ENCODE measurements around the gene THADA. TPM values are rescaled to one million over a fixed set of nuclear protein-coding genes. Genes with fewer than 3 reads are reported as not detected.

The THADA gene
- polyA plus RNA-seq, 4 donors: 32.5 to 38.4 (median 33.5) TPM

- no peak for DNase-seq (ENCODE audit: low read depth in 4 of 4, low spot score in 2 of 4)
These were observed 227.1 kb downstream of the THADA start for GRCh38 chr2:43368483-43369385.

- DNase-seq (ENCODE audit: low read depth in 4 of 4, low spot score in 2 of 4): no peak
These were observed 228.6 kb downstream of the THADA start for GRCh38 chr2:43367012-43367782.

- DNase-seq (ENCODE audit: low read depth in 4 of 4, low spot score in 2 of 4): no peak
These were observed 232.7 kb downstream of the THADA start for GRCh38 chr2:43363120-43363519.

GRCh38 chr2:43361286-43361685, 234.6 kb downstream of the THADA start:
- no peak for DNase-seq (ENCODE audit: low read depth in 4 of 4, low spot score in 2 of 4)

GRCh38 chr2:43360137-43360536, 235.7 kb downstream of the THADA start:
- DNase-seq (ENCODE audit: low read depth in 4 of 4, low spot score in 2 of 4): no peak

GRCh38 chr2:43358410-43359201, 237.2 kb downstream of the THADA start:
- no peak for DNase-seq (ENCODE audit: low read depth in 4 of 4, low spot score in 2 of 4)

- no peak for DNase-seq (ENCODE audit: low read depth in 4 of 4, low spot score in 2 of 4)
These were observed 239.1 kb downstream of the THADA start for GRCh38 chr2:43356774-43357173.

- DNase-seq (ENCODE audit: low read depth in 4 of 4, low spot score in 2 of 4): no peak
These were observed 240.4 kb downstream of the THADA start for GRCh38 chr2:43355399-43355798.

GRCh38 chr2:43349904-43350303, 245.9 kb downstream of the THADA start:
- DNase-seq (ENCODE audit: low read depth in 4 of 4, low spot score in 2 of 4): no peak

GRCh38 chr2:43348908-43349661, 246.8 kb downstream of the THADA start:
- peak in 2 of 4 donors; percentile 64 to 68 for DNase-seq (ENCODE audit: low read depth in 4 of 4, low spot score in 2 of 4)

- DNase-seq (ENCODE audit: low read depth in 4 of 4, low spot score in 2 of 4): no peak
These were observed 248.1 kb downstream of the THADA start for GRCh38 chr2:43347746-43348145.

GRCh38 chr2:43346602-43347567, 249.0 kb downstream of the THADA start:
- DNase-seq (ENCODE audit: low read depth in 4 of 4, low spot score in 2 of 4): no peak

GRCh38 chr2:43345872-43346271, 250.0 kb downstream of the THADA start:
- DNase-seq (ENCODE audit: low read depth in 4 of 4, low spot score in 2 of 4): no peak

GRCh38 chr2:43345391-43345813, 250.4 kb downstream of the THADA start:
- no peak for DNase-seq (ENCODE audit: low read depth in 4 of 4, low spot score in 2 of 4)

- DNase-seq (ENCODE audit: low read depth in 4 of 4, low spot score in 2 of 4): no peak
These were observed 250.9 kb downstream of the THADA start for GRCh38 chr2:43344868-43345373.

GRCh38 chr2:43343573-43344304, 252.1 kb downstream of the THADA start:
- no peak for DNase-seq (ENCODE audit: low read depth in 4 of 4, low spot score in 2 of 4)

GRCh38 chr2:43341959-43342757, 253.7 kb downstream of the THADA start:
- no peak for DNase-seq (ENCODE audit: low read depth in 4 of 4, low spot score in 2 of 4)

Data from left renal cortex interstitium (tissue), 4 donors.